GM12891 (cell line): Measurements from ENCODE around the gene ATG4B.

Source experiments
- POLR2A ChIP-seq: IDR thresholded peaks from 2 replicates; pipeline ENCODE4 v1.6.1; 2011; ENCODE audit warnings: low read depth, low read length, control low read depth
- POLR2AphosphoS5 ChIP-seq: IDR thresholded peaks from 2 replicates; pipeline ENCODE4 v1.6.1; 2011; ENCODE audit warnings: low read depth, low read length, control low read depth
- POU2F2 ChIP-seq: IDR thresholded peaks from 2 replicates; pipeline ENCODE4 v1.6.1; 2011; ENCODE audit warnings: low read depth, mild to moderate bottlenecking, control low read depth, low read length, moderate library complexity
- SPI1 ChIP-seq: IDR thresholded peaks from 2 replicates; pipeline ENCODE4 v1.6.1; 2011; ENCODE audit warnings: low read depth, low read length, control low read depth
- TAF1 ChIP-seq: IDR thresholded peaks from 2 replicates; pipeline ENCODE4 v1.6.1; 2011; ENCODE audit warnings: low read depth, low read length, control low read depth

- TF ChIP-seq POLR2A (no peak), POLR2AphosphoS5 (no peak), TAF1 (no peak), SPI1 (no peak), POU2F2 (no peak)
These were observed 3.9 kb upstream of the ATG4B start for GRCh38 chr2:241633561-241633960.
